Stomach (tissue), 4 donors: ENCODE results near the gene MAGI1.

Experiments
- CTCF ChIP-seq, 7 experiments: fragments of 450-650 bp in 4 of 7; fragments of 200-600 bp in 3 of 7; sonication (generic) in 3 of 7; IDR thresholded peaks; one replicate each; pipeline ENCODE4 v1.5.1; 2016 to 2019; ENCODE audit warnings: antibody characterized with exemption in 7 of 7, control low read depth in 2 of 7, mild to moderate bottlenecking in 1 of 7
- EP300 ChIP-seq: sonication (generic); formaldehyde crosslinking; IDR thresholded peaks from one replicate; pipeline ENCODE4 v1.6.1; 2017; ENCODE audit warnings: antibody characterized with exemption
- POLR2A ChIP-seq, 4 donors: fragments of 450-650 bp; IDR thresholded peaks; one replicate each; pipeline ENCODE4 v1.6.1; 2016; ENCODE audit warnings: antibody characterized with exemption in 4 of 4, control low read depth in 2 of 4, mild to moderate bottlenecking in 1 of 4, moderate library complexity in 1 of 4
- POLR2AphosphoS5 ChIP-seq, 3 donors: sonication (generic); formaldehyde crosslinking; IDR thresholded peaks; one replicate each; pipeline ENCODE4 v1.6.1; 2016; ENCODE audit warnings: antibody characterized with exemption in 3 of 3

GRCh38 chr3:65597952-65598413, 440.7 kb downstream of the MAGI1 start:
- TF ChIP-seq CTCF (IDR thresholded peaks at IDR 0.05) (no peak), EP300 (no peak), POLR2A (IDR thresholded peaks at IDR 0.05) (no peak), POLR2AphosphoS5 (IDR thresholded peaks at IDR 0.05) (no peak)
